HG02938 (cell line): Measurements from ENCODE around the gene NEK4.
"Not testable (repeated sequence)": the region's sequence is repeated elsewhere in the genome, so short reads cannot be mapped to it uniquely, and the experiment has no call there.

Source experiments
- ATAC-seq: cut with Tn5 transposase; IDR thresholded peaks from one replicate; pipeline ENCODE4 v1.9.1; 2021; ENCODE audit warnings: mild to moderate bottlenecking, moderate library complexity; ENCODE audit not compliant: unreplicated experiment

Gene NEK4

DNA sequence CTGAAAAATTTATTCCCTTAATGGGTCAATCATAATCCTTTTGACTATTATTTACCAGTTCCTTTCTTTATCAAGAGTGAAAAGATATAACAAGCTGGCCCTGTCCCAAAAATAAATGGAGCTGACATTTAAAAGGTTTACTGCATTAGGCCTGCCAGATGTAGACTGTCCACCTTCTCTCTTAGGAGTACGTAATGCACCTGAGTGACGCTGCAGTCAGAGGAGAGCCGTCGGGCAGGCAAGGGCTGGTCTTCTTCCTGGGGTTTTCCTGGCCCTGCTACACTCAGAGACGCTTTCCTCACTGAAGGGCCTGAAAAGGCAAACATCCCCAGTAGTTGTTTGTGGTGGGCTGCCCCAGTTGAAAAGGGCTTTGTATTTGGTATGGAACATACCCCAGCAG lies 27.6 kb downstream of the NEK4 start:
- no peak for ATAC-seq

DNA sequence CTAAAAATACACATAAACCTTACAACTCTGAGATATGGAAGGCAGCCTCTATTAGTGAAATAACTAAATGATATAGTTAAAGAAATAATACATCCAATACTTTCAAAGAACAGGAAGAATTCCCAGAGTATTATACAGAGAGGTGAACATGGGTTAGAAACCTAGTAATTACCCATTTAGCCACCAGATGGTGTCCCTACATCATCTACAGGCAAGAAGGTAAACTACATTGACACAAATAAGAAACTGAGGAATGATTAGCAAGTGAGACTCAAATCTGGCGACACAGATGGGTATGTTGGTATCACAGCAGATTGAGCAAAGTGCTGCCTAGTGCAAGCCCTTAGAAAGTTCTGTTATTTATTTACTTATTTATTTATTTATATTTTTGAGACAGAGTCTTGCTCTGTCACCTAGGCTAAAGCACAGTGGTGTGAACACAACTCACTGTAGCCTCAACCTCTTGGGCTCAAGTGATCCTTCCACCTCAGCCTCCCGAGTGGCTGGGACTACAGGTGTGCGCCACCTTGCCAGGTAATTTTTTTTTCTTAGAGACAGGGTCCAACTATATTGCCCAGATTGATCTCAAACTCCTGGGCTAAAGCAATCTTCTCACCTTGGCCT lies 28.2 kb downstream of the NEK4 start:
- no peak for ATAC-seq

DNA sequence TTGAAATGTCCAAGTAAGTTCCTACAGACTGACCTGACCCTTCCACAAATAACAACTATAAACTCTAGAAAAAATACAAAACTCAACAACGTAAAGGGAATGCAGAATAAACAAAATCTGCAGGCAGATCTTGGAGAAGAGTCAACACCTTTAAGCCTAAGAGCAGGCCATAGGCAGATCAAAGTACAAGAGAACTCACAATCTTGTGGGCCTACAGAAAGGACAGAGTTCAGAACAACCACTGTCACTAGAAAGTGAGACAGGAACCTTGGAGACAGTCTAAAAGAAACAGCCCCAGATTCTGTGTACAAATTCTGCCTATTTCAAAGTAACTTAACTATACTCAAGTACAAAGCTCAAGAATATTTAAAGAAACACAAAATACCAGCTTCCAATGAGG lies 31.0 kb downstream of the NEK4 start:
- no peak for ATAC-seq

- no peak for ATAC-seq
Observed at GRCh38 chr3:52733256-52733891, 37.4 kb downstream of the NEK4 start.

- ATAC-seq: no peak
Observed at GRCh38 chr3:52731590-52731989, 39.1 kb downstream of the NEK4 start.

GRCh38 chr3:52730681-52731080 lies 40.1 kb downstream of the NEK4 start:
- ATAC-seq: no peak

GRCh38 chr3:52728753-52729152 lies 42.0 kb downstream of the NEK4 start:
- not testable (repeated sequence) for ATAC-seq

DNA sequence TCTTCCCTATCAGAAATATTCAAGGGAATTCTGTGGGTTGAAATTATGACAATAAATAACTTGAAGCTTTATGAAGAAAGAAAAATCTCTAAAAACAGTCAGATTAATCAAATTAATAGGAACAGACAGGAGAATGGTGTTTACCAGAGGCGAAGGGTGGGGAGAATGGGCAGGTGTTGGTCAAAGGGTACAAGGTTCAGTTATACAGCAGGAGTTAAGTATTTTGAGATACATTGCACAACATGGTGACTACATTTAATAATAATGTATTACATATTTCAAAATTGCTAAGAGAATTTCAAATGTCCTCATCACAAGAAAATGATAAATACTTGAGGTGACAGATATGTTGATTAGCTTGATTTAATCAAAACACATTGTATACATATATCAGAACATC lies 46.2 kb downstream of the NEK4 start:
- ATAC-seq: no peak

DNA sequence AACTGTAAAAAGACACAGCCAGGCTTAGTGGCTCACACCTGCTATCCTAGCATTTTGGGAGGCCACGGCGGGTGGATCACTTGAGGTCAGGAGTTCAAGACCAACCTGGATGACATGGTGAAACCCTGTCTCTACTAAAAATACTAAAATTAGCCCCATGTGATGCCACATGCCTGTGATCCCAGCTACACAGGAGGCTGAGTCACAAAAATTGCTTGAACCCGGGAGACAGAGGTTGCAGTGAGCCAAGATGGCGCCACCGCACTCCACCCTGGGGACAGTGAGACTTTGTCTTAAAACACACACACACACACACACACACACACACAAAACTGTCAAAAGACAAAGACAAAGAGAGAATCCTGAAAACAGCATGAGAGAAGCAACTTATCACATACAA lies 46.8 kb downstream of the NEK4 start:
- ATAC-seq: no peak

DNA sequence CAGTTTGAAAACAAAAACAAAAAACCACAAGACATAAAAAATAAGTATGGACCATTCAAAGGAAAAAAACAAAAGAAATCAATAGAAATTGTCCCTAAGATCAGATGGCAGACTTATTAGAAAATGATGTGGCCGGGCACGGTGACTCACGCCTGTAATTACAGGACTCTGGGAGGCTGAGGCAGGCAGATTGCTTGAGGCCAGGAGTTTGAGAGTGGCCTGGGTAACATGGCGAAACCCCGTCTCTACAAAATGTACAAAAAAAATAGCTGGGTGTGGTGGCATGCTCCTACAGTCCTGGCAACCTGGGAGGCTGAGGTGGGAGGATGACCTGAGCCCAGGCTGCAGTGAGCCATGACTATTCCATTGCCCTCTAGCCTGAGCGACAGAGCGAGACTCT lies 48.2 kb downstream of the NEK4 start:
- ATAC-seq: no peak

- ATAC-seq: no peak
Observed at GRCh38 chr3:52721730-52722008, 49.1 kb downstream of the NEK4 start.

GRCh38 chr3:52721002-52721729 lies 49.6 kb downstream of the NEK4 start:
- ATAC-seq: no peak

- no peak for ATAC-seq
Observed at GRCh38 chr3:52719618-52720017, 51.1 kb downstream of the NEK4 start.

GRCh38 chr3:52715714-52716305 lies 54.9 kb downstream of the NEK4 start:
- no peak for ATAC-seq

- ATAC-seq: no peak
Observed at GRCh38 chr3:52714335-52715302, 56.1 kb downstream of the NEK4 start.

DNA sequence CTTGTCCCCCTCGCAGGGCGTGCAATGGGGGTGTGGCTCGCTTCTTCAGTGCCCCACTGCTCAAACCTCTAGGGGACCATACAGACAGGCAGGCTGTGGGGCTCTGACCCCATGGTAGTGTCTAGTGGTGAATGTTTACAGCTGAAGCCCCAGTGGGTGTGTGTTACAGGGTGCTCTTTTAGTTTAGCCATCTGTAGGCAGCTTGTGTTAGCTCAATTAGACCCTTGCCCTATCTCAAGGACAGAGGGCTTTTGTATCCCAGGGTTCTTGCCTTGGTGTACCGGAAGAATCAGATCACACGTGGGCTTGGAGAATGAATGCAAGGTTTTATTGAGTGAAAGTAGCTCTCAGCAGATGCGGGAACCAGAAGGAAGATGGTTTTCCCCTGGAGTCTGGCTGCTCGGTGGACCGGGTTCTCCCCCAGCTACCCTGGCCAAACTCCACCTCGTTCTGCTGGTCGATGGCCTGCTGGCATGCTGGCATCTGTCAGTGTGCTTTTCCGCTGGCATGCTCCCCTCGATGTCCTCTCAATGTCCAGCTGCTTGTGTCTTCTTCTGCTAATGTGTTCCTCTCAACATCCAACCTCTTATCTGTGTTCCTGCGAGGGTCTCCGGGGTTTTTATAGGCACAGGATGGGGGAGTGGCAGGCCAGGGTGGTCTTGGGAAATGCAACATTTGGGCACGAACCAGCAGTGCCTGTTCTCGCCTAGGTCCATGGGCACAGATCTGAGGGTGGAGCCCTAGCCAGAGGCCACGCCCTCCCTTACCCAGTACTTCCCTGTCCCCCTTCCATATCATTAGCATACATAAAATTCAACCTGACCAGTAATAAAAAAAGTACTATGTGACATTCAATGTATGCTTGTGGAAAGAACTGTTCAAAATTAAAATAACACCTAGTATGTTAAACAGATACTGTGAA lies 58.2 kb downstream of the NEK4 start:
- ATAC-seq: no peak

- ATAC-seq: no peak
Observed at GRCh38 chr3:52710512-52710911, 60.2 kb downstream of the NEK4 start.

DNA sequence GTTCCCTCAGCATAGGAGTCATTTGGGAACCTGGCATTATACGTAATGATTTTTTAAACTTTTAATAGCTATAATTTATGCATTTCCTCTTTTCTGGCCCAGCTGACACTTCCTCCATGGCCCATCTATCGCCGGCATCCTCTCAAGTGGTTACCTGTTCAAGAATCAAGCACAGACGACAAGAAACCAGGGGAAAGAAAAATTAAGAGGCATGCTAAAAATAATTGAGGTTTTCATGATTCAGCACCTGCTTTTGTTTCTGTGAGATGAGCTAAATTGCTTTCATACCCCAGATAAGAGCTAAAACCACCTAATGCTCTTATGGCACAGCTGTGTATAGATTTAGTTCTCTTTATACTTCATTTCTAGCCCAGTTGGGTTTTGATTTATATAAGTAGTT lies 63.2 kb downstream of the NEK4 start:
- ATAC-seq: no peak

- peak; percentile 79 for ATAC-seq
Observed at GRCh38 chr3:52705688-52706686, 64.8 kb downstream of the NEK4 start, which contains the start of the genes GLT8D1 and SPCS1. TSS of gene GLT8D1 (minus strand) at chr3:52705791. CDS start at chr3:52700460, 5,331 bp downstream. TSS of gene SPCS1 (plus strand) at chr3:52706106. CDS start at chr3:52706247, 141 bp downstream.
